PC-3 (cell line): ENCODE data around the gene FAM98C. TPM values are rescaled to one million over a fixed set of nuclear protein-coding genes. Genes with fewer than 3 reads are reported as not detected.
"Not testable (repeated sequence)": the region's sequence is repeated elsewhere in the genome, so short reads cannot be mapped to it uniquely, and the experiment has no call there.

ENCODE experiments used
- ATAC-seq: fragments of 200-7000 bp; cut with Tn5 transposase; 2 replicates; pipeline ENCODE4 v1.9.1; 2020; ENCODE audit warnings: mild to moderate bottlenecking, moderate library complexity
- BruUV-seq: library from RNA; stranded (reverse); fragments of 400-500 nt; replicated peaks from 2 replicates; lab custom pipeline; 2021; lab: Mats Ljungman, UMichigan
- CTCF ChIA-PET: fragments of 300-600 bp; sonication (Branson Sonifier 250); formaldehyde crosslinking; loops from one replicate; lab custom pipeline; 2022; ENCODE audit warnings: antibody characterized with exemption; lab: Charles Lee
- POLR2A ChIA-PET: fragments of 300-600 bp; sonication (Branson Sonifier 250); formaldehyde crosslinking; loops from one replicate; lab custom pipeline; 2022; ENCODE audit warnings: antibody characterized with exemption; ENCODE audit not compliant: unreplicated experiment; lab: Charles Lee
- DNase-seq: peaks from one replicate; pipeline ENCODE4 v3.0.0-alpha.2; 2015
- H2AFZ ChIP-seq: fragments of 300-600 bp; sonication (generic); 2 replicates; pipeline ENCODE4 v1.6.0; 2016; ENCODE audit warnings: antibody characterized with exemption, low read length
- H3F3A ChIP-seq: fragments of 300-600 bp; sonication (generic); one replicate; pipeline ENCODE4 v1.6.0; 2017; ENCODE audit warnings: antibody characterized with exemption, low read length, control low read depth, mild to moderate bottlenecking; ENCODE audit not compliant: unreplicated experiment
- H3K27ac ChIP-seq: fragments of 300-600 bp; sonication (generic); 2 replicates; pipeline ENCODE4 v1.5.1; 2016; ENCODE audit warnings: mild to moderate bottlenecking, low read length
- H3K27me3 ChIP-seq: fragments of 300-600 bp; sonication (generic); 2 replicates; pipeline ENCODE4 v1.6.1; 2016; ENCODE audit warnings: low read length, mixed read lengths
- H3K36me3 ChIP-seq: fragments of 300-600 bp; sonication (generic); 2 replicates; pipeline ENCODE4 v1.6.1; 2016; ENCODE audit warnings: low read depth, mixed run types, low read length, mixed read lengths
- H3K4me1 ChIP-seq: fragments of 300-600 bp; sonication (generic); 2 replicates; pipeline ENCODE4 v1.5.1; 2016; ENCODE audit warnings: low read length; ENCODE audit not compliant: insufficient read depth
- H3K4me2 ChIP-seq: fragments of 300-600 bp; sonication (generic); 2 replicates; pipeline ENCODE4 v1.6.0; 2016; ENCODE audit warnings: low read length
- H3K4me3 ChIP-seq: fragments of 300-600 bp; sonication (generic); 2 replicates; pipeline ENCODE4 v1.5.1; 2016; ENCODE audit warnings: mild to moderate bottlenecking, low read length, mixed read lengths
- H3K79me2 ChIP-seq: fragments of 300-600 bp; sonication (generic); 2 replicates; pipeline ENCODE4 v1.6.1; 2017; ENCODE audit warnings: low read length, mixed read lengths
- H3K9ac ChIP-seq: fragments of 300-600 bp; sonication (generic); 2 replicates; pipeline ENCODE4 v1.6.0; 2016; ENCODE audit warnings: mild to moderate bottlenecking, low read length
- H3K9me2 ChIP-seq: fragments of 300-600 bp; sonication (generic); replicated peaks from 2 replicates; pipeline ENCODE4 v1.6.1; 2016; ENCODE audit warnings: mixed run types, low read length, mixed read lengths
- H3K9me3 ChIP-seq: fragments of 300-600 bp; sonication (generic); 2 replicates; pipeline ENCODE4 v1.6.1; 2016; ENCODE audit warnings: low read length, mixed read lengths
- H4K20me1 ChIP-seq: fragments of 300-600 bp; sonication (generic); 2 replicates; pipeline ENCODE4 v1.6.1; 2016; ENCODE audit warnings: low read length, mixed read lengths
- EZH2 ChIP-seq: fragments of 300-600 bp; sonication (generic); IDR thresholded peaks from one replicate; pipeline ENCODE4 v1.6.1; 2017; ENCODE audit warnings: antibody characterized with exemption, mild to moderate bottlenecking, low read length; ENCODE audit not compliant: unreplicated experiment
- EZH2phosphoT487 ChIP-seq: fragments of 300-600 bp; sonication (generic); IDR thresholded peaks from 2 replicates; pipeline ENCODE4 v1.6.1; 2018; ENCODE audit warnings: mild to moderate bottlenecking, antibody characterized with exemption, low read length, borderline replicate concordance
- intact Hi-C: fragments of 100-400 bp; cut with micrococcal nuclease; formaldehyde crosslinking; loops from 2 replicates; pipeline ENCODE4 v1.9.0; 2023
- total RNA-seq: library from RNA; depleted of rRNA; stranded (reverse); fragments of >200 nt; gene quantifications from 2 replicates; pipeline ENCODE4 v1.2.3, GENCODE V29; 2014
- TF ChIP-seq, protein P1 (sequence below): fragments of 300-600 bp; sonication (generic); conservative IDR thresholded peaks from 2 replicates; pipeline ENCODE4 v1.5.1; 2017; ENCODE audit warnings: antibody characterized with exemption, low read depth, mild to moderate bottlenecking, low read length

The FAM98C gene
- total RNA-seq, 1 experiment from 2014 or later = 23.5 TPM

DNA sequence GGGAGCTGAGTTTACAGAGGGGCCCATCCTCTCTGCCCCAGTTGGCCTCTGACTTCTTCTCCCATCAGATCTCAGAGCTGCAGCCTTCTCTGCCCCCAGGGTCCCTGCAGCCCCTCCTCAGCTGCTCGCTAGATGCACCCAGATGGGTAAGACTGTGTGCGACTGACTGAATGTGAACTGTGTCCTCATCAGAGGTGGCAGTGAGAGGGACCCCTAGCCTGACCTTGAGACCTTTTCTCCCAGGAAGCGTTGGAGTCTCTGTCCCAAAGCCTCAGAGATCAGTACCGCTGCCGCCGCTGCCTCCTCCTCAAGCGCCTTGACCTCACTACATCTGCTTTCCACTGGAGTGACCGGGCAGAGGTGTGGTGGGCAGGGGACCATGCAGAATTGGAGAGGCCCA is 2.4 kb downstream of the FAM98C start:
- POLR2A ChIA-PET = no interaction called here
- DNase-seq (no peak), ATAC-seq (no peak)
- no peak overlapping the region for H2AFZ ChIP-seq
- H3K27ac ChIP-seq = no peak overlapping the region
- no peaks in the 10 kb centered on the region for H3K36me3 ChIP-seq
- H4K20me1 ChIP-seq = no peaks in the 10 kb centered on the region
- BruUV-seq = no TSS peak
- no peaks in the 10 kb centered on the region for H3F3A ChIP-seq
- 0 out of 2 replicates have a peak, but pooled peaks cover 4% of the 10 kb centered on the region for H3K79me2 ChIP-seq
- H3K9me2 ChIP-seq = no peaks in the 10 kb centered on the region
- H3K4me2 ChIP-seq = no peak overlapping the region
- H3K4me1 ChIP-seq = peaks cover 8% of the 10 kb centered on the region; the same call in 1 of the 2 replicates
- CTCF ChIA-PET = no interaction called here
- H3K4me3 ChIP-seq = no peak overlapping the region
- H3K9ac ChIP-seq = no peak overlapping the region
- intact Hi-C loops = loop anchor here (10.0 kb wide), 1 partner anchor 550 kb away; no protein-coding TSS in a partner anchor
- H3K27me3 ChIP-seq = no peaks in the 10 kb centered on the region
- TF ChIP-seq EZH2phosphoT487 (no peak), EZH2 (no peak)
- TF ChIP-seq, protein P1, sequence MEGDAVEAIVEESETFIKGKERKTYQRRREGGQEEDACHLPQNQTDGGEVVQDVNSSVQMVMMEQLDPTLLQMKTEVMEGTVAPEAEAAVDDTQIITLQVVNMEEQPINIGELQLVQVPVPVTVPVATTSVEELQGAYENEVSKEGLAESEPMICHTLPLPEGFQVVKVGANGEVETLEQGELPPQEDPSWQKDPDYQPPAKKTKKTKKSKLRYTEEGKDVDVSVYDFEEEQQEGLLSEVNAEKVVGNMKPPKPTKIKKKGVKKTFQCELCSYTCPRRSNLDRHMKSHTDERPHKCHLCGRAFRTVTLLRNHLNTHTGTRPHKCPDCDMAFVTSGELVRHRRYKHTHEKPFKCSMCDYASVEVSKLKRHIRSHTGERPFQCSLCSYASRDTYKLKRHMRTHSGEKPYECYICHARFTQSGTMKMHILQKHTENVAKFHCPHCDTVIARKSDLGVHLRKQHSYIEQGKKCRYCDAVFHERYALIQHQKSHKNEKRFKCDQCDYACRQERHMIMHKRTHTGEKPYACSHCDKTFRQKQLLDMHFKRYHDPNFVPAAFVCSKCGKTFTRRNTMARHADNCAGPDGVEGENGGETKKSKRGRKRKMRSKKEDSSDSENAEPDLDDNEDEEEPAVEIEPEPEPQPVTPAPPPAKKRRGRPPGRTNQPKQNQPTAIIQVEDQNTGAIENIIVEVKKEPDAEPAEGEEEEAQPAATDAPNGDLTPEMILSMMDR = no peak
- H3K9me3 ChIP-seq = no peaks in the 10 kb centered on the region

DNA sequence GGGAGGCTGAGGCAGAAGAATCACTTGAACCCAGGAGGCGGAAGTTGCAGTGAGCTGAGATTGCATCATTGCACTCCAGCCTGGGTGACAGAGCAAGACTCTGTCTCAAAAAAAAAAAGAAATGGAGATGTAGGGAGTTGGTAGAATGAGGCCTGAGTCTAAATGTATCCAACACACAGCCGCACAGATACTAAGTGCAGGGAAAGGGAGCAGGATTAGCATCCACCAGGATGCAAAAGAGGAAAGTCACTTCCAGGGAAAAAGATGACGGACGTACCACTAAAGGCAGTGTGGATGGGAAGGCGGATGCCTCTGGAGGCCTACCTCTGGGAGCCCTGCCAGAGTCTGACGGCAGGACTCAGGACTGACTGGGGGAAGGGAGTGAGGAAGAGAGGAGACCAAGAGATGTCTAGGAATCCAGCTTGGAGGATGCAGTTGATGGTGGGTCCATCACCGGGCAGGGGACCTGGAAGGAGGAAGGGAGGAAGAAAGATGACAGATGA is 6.8 kb downstream of the FAM98C start:
- H3K4me1 ChIP-seq = no peaks in the 10 kb centered on the region
- BruUV-seq = no TSS peak
- no peak overlapping the region for H3K4me3 ChIP-seq
- no peaks in the 10 kb centered on the region for H4K20me1 ChIP-seq
- no peaks in the 10 kb centered on the region for H3K27me3 ChIP-seq
- intact Hi-C loops = loop anchor here (10.0 kb wide), 1 partner anchor 545 kb away; no protein-coding TSS in a partner anchor
- H3K9me3 ChIP-seq = no peaks in the 10 kb centered on the region
- no peak overlapping the region for H2AFZ ChIP-seq
- POLR2A ChIA-PET = no interaction called here
- H3K4me2 ChIP-seq = no peak overlapping the region
- H3F3A ChIP-seq = no peaks in the 10 kb centered on the region
- H3K36me3 ChIP-seq = no peaks in the 10 kb centered on the region
- H3K79me2 ChIP-seq = no peaks in the 10 kb centered on the region
- no peak overlapping the region for H3K9ac ChIP-seq
- CTCF ChIA-PET = interaction anchor here (0.6 kb wide), 1 partner anchor 199 kb away, joined by 4 read pairs; no protein-coding TSS in a partner anchor
- DNase-seq (no peak), ATAC-seq (no peak)
- TF ChIP-seq, protein P1 = no peak
- TF ChIP-seq EZH2 (no peak), EZH2phosphoT487 (no peak)
- H3K27ac ChIP-seq = no peak overlapping the region
- no peaks in the 10 kb centered on the region for H3K9me2 ChIP-seq

DNA sequence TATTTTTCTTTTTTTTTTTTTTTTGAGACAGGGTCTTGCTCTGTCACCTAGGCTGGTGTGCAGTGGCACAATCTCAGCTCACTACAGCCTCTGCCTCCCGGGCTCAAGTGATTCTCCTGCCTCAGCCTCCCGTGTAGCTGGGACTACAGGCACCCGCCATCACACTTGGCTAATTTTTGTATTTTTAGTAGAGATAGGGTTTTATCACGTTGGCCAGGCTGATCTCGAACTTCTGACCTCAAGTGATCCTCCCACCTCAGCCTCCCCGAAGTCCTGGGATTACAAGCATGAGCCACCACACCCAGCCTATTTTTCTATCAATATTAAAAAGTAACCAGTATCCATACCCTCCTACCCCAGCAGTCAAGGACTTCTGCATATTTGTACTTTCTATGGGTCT is 7.5 kb downstream of the FAM98C start:
- H3K27ac ChIP-seq, H3K9me2 ChIP-seq, H3K4me3 ChIP-seq, H2AFZ ChIP-seq, H3K36me3 ChIP-seq, H3K4me1 ChIP-seq, ATAC-seq, CTCF ChIA-PET, H3K9ac ChIP-seq, H3F3A ChIP-seq, POLR2A ChIA-PET, BruUV-seq, H3K9me3 ChIP-seq, H3K4me2 ChIP-seq, DNase-seq, H3K79me2 ChIP-seq, H4K20me1 ChIP-seq, intact Hi-C loops, H3K27me3 ChIP-seq: not testable (repeated sequence)
